Lung (tissue), 12 donors: Measurements from ENCODE around the gene TXNDC9. TPM values are rescaled to one million over a fixed set of nuclear protein-coding genes. Genes with fewer than 3 reads are reported as not detected.
"Not testable (repeated sequence)": the region's sequence is repeated elsewhere in the genome, so short reads cannot be mapped to it uniquely, and the experiment has no call there.

Experiments
- ATAC-seq: fragments of 200-7000 bp; cut with Tn5 transposase; one replicate; pipeline ENCODE4 v1.9.1; 2020; ENCODE audit warnings: moderate number of reproducible peaks; ENCODE audit not compliant: insufficient read depth, low FRiP score
- DNase-seq, 3 donors: peaks; one replicate each; pipeline ENCODE4 v3.0.0-alpha.2; 2013 to 2017
- H3K27ac ChIP-seq, 2 donors: one replicate each; pipeline ENCODE4 v1.5.1; 2013; ENCODE audit warnings: mild to moderate bottlenecking in 2 of 2, moderate library complexity in 2 of 2, control low read depth in 1 of 2, inconsistent platforms in 1 of 2, low read depth in 1 of 2, low read length in 1 of 2
- H3K27me3 ChIP-seq, 3 donors: one replicate each; pipeline ENCODE4 v1.5.1; 2013; ENCODE audit warnings: low read length in 2 of 3; ENCODE audit not compliant: control insufficient read depth in 3 of 3, insufficient read depth in 3 of 3
- H3K36me3 ChIP-seq, 4 donors: one replicate each; pipeline ENCODE4 v1.5.1; 2013; ENCODE audit warnings: low read length in 4 of 4, mild to moderate bottlenecking in 1 of 4, moderate library complexity in 1 of 4; ENCODE audit not compliant: control insufficient read depth in 4 of 4, insufficient read depth in 4 of 4
- H3K4me1 ChIP-seq, 5 donors: one replicate each; pipeline ENCODE4 v1.5.1; 2013; ENCODE audit warnings: low read length in 5 of 5, mild to moderate bottlenecking in 2 of 5, moderate library complexity in 1 of 5; ENCODE audit not compliant: control insufficient read depth in 5 of 5, insufficient read depth in 5 of 5
- H3K4me3 ChIP-seq: one replicate; pipeline ENCODE4 v1.5.1; 2013; ENCODE audit warnings: mild to moderate bottlenecking, control low read depth, moderate library complexity
- H3K9ac ChIP-seq, 2 donors: one replicate each; pipeline ENCODE4 v1.5.1; 2013; ENCODE audit warnings: low read length in 2 of 2, control low read depth in 1 of 2; ENCODE audit not compliant: insufficient read depth in 1 of 2
- H3K9me3 ChIP-seq, 4 donors: one replicate each; pipeline ENCODE4 v1.5.1; 2013; ENCODE audit warnings: low read length in 3 of 4, mild to moderate bottlenecking in 1 of 4, moderate library complexity in 1 of 4; ENCODE audit not compliant: control insufficient read depth in 4 of 4, insufficient read depth in 3 of 4
- WGBS, 2 donors: extraction: QIAGEN DNeasy Blood & Tissue Kit; methylation state at CpG; one replicate each; pipeline ENCODE4 v1.1.7; 2013; 5-methylcytosine and 5-hydroxymethylcytosine counted together
- polyA plus RNA-seq, 2 donors: library from polyadenylated mRNA; stranded (reverse); fragments of 200-250 nt; gene quantifications; one replicate each; pipeline ENCODE4 v1.2.1, GENCODE V29; 2013
- total RNA-seq, 2 donors: library from RNA; depleted of rRNA in 1 of 2; stranded (reverse); fragments of >200 nt in 1 of 2; gene quantifications; one replicate each; pipeline ENCODE4 v1.2.1, GENCODE V29; 2014 to 2021
- TF ChIP-seq, protein P1 (sequence below): IDR thresholded peaks from 2 replicates; pipeline ENCODE4 v1.5.1; 2012; ENCODE audit warnings: mild to moderate bottlenecking; ENCODE audit errors: control extremely low read depth, extremely low read depth
- donor health status: control.
- donor health status: control.
- donor health status: Bipolar disorder and iron deficiency.
- donor health status: healthy.
- donor health status: DM: yes; HTN: yes; CAD: no.

Gene TXNDC9
- total and polyA plus RNA-seq, 4 donors, result 20.9 to 32.3 (median 27.4) TPM

DNA sequence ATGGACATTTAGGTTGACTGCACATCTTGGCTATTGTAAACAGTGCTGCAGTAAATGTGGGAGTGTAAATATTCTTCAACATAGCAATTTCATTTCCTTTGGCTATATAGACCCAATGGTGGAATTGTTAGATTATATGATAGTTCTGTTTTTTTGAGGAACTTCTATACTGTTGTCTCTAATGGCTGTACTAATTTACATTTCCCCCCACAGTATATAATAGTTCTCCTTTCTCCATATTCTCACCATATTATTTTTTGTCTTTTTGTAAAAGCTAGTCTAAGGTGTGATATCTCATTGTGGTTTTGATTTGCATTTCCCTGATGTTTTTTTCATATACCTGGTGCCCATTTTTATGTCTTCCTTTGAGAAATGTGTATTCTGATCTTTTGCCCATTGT lies 14.1 kb upstream of the TXNDC9 start:
- no peak overlapping the region for H3K4me3 ChIP-seq
- no peaks in the 10 kb centered on the region for H3K9me3 ChIP-seq
- H3K36me3 ChIP-seq, result peaks cover 0 to 1% (median 0%) of the 10 kb centered on the region in 4 donors
- TF ChIP-seq, protein P1, sequence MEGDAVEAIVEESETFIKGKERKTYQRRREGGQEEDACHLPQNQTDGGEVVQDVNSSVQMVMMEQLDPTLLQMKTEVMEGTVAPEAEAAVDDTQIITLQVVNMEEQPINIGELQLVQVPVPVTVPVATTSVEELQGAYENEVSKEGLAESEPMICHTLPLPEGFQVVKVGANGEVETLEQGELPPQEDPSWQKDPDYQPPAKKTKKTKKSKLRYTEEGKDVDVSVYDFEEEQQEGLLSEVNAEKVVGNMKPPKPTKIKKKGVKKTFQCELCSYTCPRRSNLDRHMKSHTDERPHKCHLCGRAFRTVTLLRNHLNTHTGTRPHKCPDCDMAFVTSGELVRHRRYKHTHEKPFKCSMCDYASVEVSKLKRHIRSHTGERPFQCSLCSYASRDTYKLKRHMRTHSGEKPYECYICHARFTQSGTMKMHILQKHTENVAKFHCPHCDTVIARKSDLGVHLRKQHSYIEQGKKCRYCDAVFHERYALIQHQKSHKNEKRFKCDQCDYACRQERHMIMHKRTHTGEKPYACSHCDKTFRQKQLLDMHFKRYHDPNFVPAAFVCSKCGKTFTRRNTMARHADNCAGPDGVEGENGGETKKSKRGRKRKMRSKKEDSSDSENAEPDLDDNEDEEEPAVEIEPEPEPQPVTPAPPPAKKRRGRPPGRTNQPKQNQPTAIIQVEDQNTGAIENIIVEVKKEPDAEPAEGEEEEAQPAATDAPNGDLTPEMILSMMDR, result no peak
- H3K9ac ChIP-seq, result no peak overlapping the region
- peaks cover 0 to 8% (median 4%) of the 10 kb centered on the region in 5 donors for H3K4me1 ChIP-seq
- no peaks in the 10 kb centered on the region for H3K27me3 ChIP-seq
- no peak overlapping the region for H3K27ac ChIP-seq
- ATAC-seq, result no peak
- DNase-seq, result no peak

DNA sequence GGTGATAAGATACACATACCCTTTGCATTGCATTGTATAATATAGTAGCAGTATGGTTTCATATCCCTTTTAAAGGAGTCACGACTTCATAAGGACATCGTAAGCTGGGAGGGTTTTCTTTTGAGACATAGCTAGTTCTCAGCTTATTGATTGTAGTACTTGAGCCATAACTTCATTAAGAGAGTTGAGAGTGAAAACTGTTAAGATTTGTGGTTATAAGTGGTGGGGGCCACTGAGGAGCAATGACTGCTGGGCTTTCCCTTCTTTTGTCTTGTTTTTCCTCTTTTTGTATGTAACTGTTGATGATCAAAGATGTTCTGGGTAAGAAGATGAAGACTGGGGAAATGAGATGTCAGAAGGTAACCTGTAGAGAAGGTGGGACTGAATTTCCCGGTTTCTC lies 12.0 kb upstream of the TXNDC9 start:
- no peaks in the 10 kb centered on the region for H3K27me3 ChIP-seq
- ATAC-seq, result no peak
- WGBS, 2 donors, result 82 to 84% methylated on average over 3 of the region's 3 CpGs
- H3K9me3 ChIP-seq, result no peaks in the 10 kb centered on the region
- H3K9ac ChIP-seq, result no peak overlapping the region
- DNase-seq, result no peak
- peaks cover 0 to 1% (median 0%) of the 10 kb centered on the region in 4 donors for H3K36me3 ChIP-seq
- peaks cover 0 to 8% (median 4%) of the 10 kb centered on the region in 5 donors for H3K4me1 ChIP-seq
- TF ChIP-seq, protein P1, result no peak
- no peak overlapping the region for H3K27ac ChIP-seq
- no peak overlapping the region for H3K4me3 ChIP-seq

DNA sequence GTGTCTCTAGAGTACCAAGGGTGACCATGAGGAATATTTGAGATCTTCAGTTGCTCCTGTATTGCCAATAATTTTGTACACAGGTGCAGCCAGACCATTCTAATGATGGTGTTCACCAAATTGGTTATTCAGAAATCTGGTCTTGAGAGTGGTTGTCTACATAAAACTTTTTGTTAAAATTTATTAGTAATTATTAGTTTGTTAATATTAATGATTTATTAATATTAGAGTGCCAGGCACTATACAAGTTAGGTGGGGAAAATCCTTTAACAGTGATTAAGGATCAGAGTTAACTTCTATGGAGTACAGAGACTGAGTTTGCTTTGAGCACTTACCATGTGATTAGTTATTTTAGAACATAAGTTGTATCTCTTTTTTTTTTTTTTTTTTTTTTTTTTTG lies 10.1 kb upstream of the TXNDC9 start:
- DNase-seq, result no peak
- no peak overlapping the region for H3K9ac ChIP-seq
- H3K4me1 ChIP-seq, result peaks cover 0 to 8% (median 4%) of the 10 kb centered on the region in 5 donors
- no peaks in the 10 kb centered on the region for H3K9me3 ChIP-seq
- TF ChIP-seq, protein P1, result no peak
- H3K4me3 ChIP-seq, result no peak overlapping the region
- no peak for ATAC-seq
- no peak overlapping the region for H3K27ac ChIP-seq
- no peaks in the 10 kb centered on the region for H3K36me3 ChIP-seq
- no peaks in the 10 kb centered on the region for H3K27me3 ChIP-seq

DNA sequence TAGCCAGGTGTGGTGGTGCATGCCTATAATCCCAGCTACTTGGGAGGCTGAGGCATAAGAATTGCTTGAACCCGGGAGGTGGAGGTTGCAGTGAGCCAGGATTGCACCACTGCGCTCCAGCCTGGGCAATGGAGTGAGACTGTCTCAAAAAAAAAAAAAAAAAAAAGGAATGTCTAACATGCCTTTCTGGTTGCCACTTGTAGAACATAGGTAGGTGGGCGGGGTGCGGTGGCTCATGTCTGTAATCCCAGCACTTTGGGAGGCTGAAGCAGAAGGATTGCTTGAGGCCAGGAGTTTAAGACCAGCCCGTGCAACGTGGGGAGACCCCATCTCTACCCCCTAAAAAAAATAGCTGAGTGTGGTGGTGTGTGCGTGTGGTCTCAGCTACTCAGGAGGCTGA lies 9.3 kb upstream of the TXNDC9 start:
- H3K4me3 ChIP-seq, H3K27ac ChIP-seq, H3K9me3 ChIP-seq, H3K36me3 ChIP-seq, H3K9ac ChIP-seq, H3K4me1 ChIP-seq, H3K27me3 ChIP-seq, ATAC-seq, DNase-seq: not testable (repeated sequence)
- 97 to 98% methylated on average over 7 of the region's 7 CpGs for WGBS, 2 donors
